Measurements from ENCODE around the gene UNC50.

UNC50 gene

GRCh38 chr2:98608116-98608961 is at the start of gene UNC50, which contains the start of gene COA5:
TSS of gene UNC50 (plus strand) at chr2:98608589. CDS start at chr2:98609760, 1,171 bp downstream.
TSS of gene COA5 (minus strand) at chr2:98608512. CDS start at chr2:98608405, 107 bp downstream.
- Histone ChIP-seq H3K36me3 (ENCODE audit: control insufficient read depth, insufficient read depth, low read length) (peaks cover 4% of the 10 kb centered on the region; the same call in 1 of the 2 replicates), H3K9me3 (ENCODE audit: control insufficient read depth, insufficient read depth, low read length) (no peaks in the 10 kb centered on the region), H3K4me1 (ENCODE audit: control insufficient read depth, insufficient read depth, low read length) (0 out of 2 replicates have a peak, but pooled peaks cover 1% of the 10 kb centered on the region), H3K27ac (ENCODE audit: low read length) (no peak within 1 kb of the TSS), H3K4me3 (ENCODE audit: low read length) (peak within 1 kb of the TSS; percentile 64), H3K27me3 (ENCODE audit: control insufficient read depth, insufficient read depth, low read length) (no peaks in the 10 kb centered on the region)
- DNase-seq (ENCODE audit: low read depth, low spot score), result peak; percentile 43
- no CpG with 5 or more reads among the region's 93 CpGs for WGBS (ENCODE audit: insufficient coverage, insufficient read length)

GRCh38 chr2:98558852-98559530 is 49.4 kb upstream of the UNC50 start:
- Histone ChIP-seq H3K4me1 (ENCODE audit: control insufficient read depth, insufficient read depth, low read length) (no peaks in the 10 kb centered on the region; the same call in 1 of the 2 replicates), H3K9me3 (ENCODE audit: control insufficient read depth, insufficient read depth, low read length) (no peaks in the 10 kb centered on the region), H3K27ac (ENCODE audit: low read length) (no peak overlapping the region), H3K36me3 (ENCODE audit: control insufficient read depth, insufficient read depth, low read length) (peaks cover 4% of the 10 kb centered on the region; the same call in 1 of the 2 replicates), H3K27me3 (ENCODE audit: control insufficient read depth, insufficient read depth, low read length) (no peaks in the 10 kb centered on the region), H3K4me3 (ENCODE audit: low read length) (no peak overlapping the region)
- no CpG with 5 or more reads among the region's 16 CpGs for WGBS (ENCODE audit: insufficient coverage, insufficient read length)
- no peak for DNase-seq (ENCODE audit: low read depth, low spot score)

GRCh38 chr2:98559581-98559980 is 48.8 kb upstream of the UNC50 start:
- no peak overlapping the region for H3K4me3 ChIP-seq (ENCODE audit: low read length)
- peaks cover 2% of the 10 kb centered on the region for H3K36me3 ChIP-seq (ENCODE audit: control insufficient read depth, insufficient read depth, low read length)
- WGBS (ENCODE audit: insufficient coverage, insufficient read length), result no CpG with 5 or more reads among the region's 3 CpGs
- no peak for DNase-seq (ENCODE audit: low read depth, low spot score)
- H3K4me1 ChIP-seq (ENCODE audit: control insufficient read depth, insufficient read depth, low read length), result no peaks in the 10 kb centered on the region
- no peaks in the 10 kb centered on the region for H3K9me3 ChIP-seq (ENCODE audit: control insufficient read depth, insufficient read depth, low read length)
- H3K27ac ChIP-seq (ENCODE audit: low read length), result no peak overlapping the region
- no peaks in the 10 kb centered on the region for H3K27me3 ChIP-seq (ENCODE audit: control insufficient read depth, insufficient read depth, low read length)

- no peak for DNase-seq (ENCODE audit: low read depth, low spot score)
- H3K27ac ChIP-seq (ENCODE audit: low read length), result no peak overlapping the region
- H3K4me1 ChIP-seq (ENCODE audit: control insufficient read depth, insufficient read depth, low read length), result no peaks in the 10 kb centered on the region
- H3K9me3 ChIP-seq (ENCODE audit: control insufficient read depth, insufficient read depth, low read length), result no peaks in the 10 kb centered on the region
- no peaks in the 10 kb centered on the region for H3K27me3 ChIP-seq (ENCODE audit: control insufficient read depth, insufficient read depth, low read length)
- H3K4me3 ChIP-seq (ENCODE audit: low read length), result no peak overlapping the region
- no CpG with 5 or more reads among the region's 9 CpGs for WGBS (ENCODE audit: insufficient coverage, insufficient read length)
- peaks cover 8% of the 10 kb centered on the region for H3K36me3 ChIP-seq (ENCODE audit: control insufficient read depth, insufficient read depth, low read length)
Measured at GRCh38 chr2:98560256-98560771, 48.1 kb upstream of the UNC50 start.

- Histone ChIP-seq H3K27me3 (ENCODE audit: control insufficient read depth, insufficient read depth, low read length) (no peaks in the 10 kb centered on the region), H3K4me3 (ENCODE audit: low read length) (no peak overlapping the region), H3K4me1 (ENCODE audit: control insufficient read depth, insufficient read depth, low read length) (no peaks in the 10 kb centered on the region), H3K36me3 (ENCODE audit: control insufficient read depth, insufficient read depth, low read length) (peaks cover 9% of the 10 kb centered on the region), H3K9me3 (ENCODE audit: control insufficient read depth, insufficient read depth, low read length) (no peaks in the 10 kb centered on the region), H3K27ac (ENCODE audit: low read length) (no peak overlapping the region)
- no CpG with 5 or more reads among the region's 9 CpGs for WGBS (ENCODE audit: insufficient coverage, insufficient read length)
- DNase-seq (ENCODE audit: low read depth, low spot score), result no peak
Measured at GRCh38 chr2:98561018-98561417, 47.4 kb upstream of the UNC50 start.

- no peak overlapping the region; the same call in 1 of the 2 replicates for H3K4me3 ChIP-seq (ENCODE audit: low read length)
- peaks cover 11% of the 10 kb centered on the region for H3K36me3 ChIP-seq (ENCODE audit: control insufficient read depth, insufficient read depth, low read length)
- DNase-seq (ENCODE audit: low read depth, low spot score), result no peak
- WGBS (ENCODE audit: insufficient coverage, insufficient read length), result no CpG with 5 or more reads among the region's 13 CpGs
- no peak overlapping the region for H3K27ac ChIP-seq (ENCODE audit: low read length)
- H3K27me3 ChIP-seq (ENCODE audit: control insufficient read depth, insufficient read depth, low read length), result no peaks in the 10 kb centered on the region
- no peaks in the 10 kb centered on the region for H3K4me1 ChIP-seq (ENCODE audit: control insufficient read depth, insufficient read depth, low read length)
- H3K9me3 ChIP-seq (ENCODE audit: control insufficient read depth, insufficient read depth, low read length), result no peaks in the 10 kb centered on the region
Measured at GRCh38 chr2:98561902-98562695, 46.3 kb upstream of the UNC50 start.

GRCh38 chr2:98563394-98563793 is 45.0 kb upstream of the UNC50 start:
- Histone ChIP-seq H3K4me3 (ENCODE audit: low read length) (no peak overlapping the region), H3K27ac (ENCODE audit: low read length) (no peak overlapping the region), H3K4me1 (ENCODE audit: control insufficient read depth, insufficient read depth, low read length) (no peaks in the 10 kb centered on the region), H3K36me3 (ENCODE audit: control insufficient read depth, insufficient read depth, low read length) (peaks cover 11% of the 10 kb centered on the region), H3K9me3 (ENCODE audit: control insufficient read depth, insufficient read depth, low read length) (no peaks in the 10 kb centered on the region), H3K27me3 (ENCODE audit: control insufficient read depth, insufficient read depth, low read length) (no peaks in the 10 kb centered on the region)
- no peak for DNase-seq (ENCODE audit: low read depth, low spot score)
- WGBS (ENCODE audit: insufficient coverage, insufficient read length), result no CpG with 5 or more reads among the region's 13 CpGs

- no peak for DNase-seq (ENCODE audit: low read depth, low spot score)
- H3K4me3 ChIP-seq (ENCODE audit: low read length), result no peak overlapping the region
- H3K4me1 ChIP-seq (ENCODE audit: control insufficient read depth, insufficient read depth, low read length), result no peaks in the 10 kb centered on the region
- no peaks in the 10 kb centered on the region for H3K9me3 ChIP-seq (ENCODE audit: control insufficient read depth, insufficient read depth, low read length)
- no peaks in the 10 kb centered on the region for H3K27me3 ChIP-seq (ENCODE audit: control insufficient read depth, insufficient read depth, low read length)
- no CpG with 5 or more reads among the region's 17 CpGs for WGBS (ENCODE audit: insufficient coverage, insufficient read length)
- H3K27ac ChIP-seq (ENCODE audit: low read length), result no peak overlapping the region
- H3K36me3 ChIP-seq (ENCODE audit: control insufficient read depth, insufficient read depth, low read length), result peaks cover 12% of the 10 kb centered on the region
Measured at GRCh38 chr2:98564541-98565132, 43.8 kb upstream of the UNC50 start.

GRCh38 chr2:98565286-98565860 is 43.0 kb upstream of the UNC50 start:
- H3K36me3 ChIP-seq (ENCODE audit: control insufficient read depth, insufficient read depth, low read length), result peaks cover 19% of the 10 kb centered on the region
- DNase-seq (ENCODE audit: low read depth, low spot score), result no peak
- no CpG with 5 or more reads among the region's 9 CpGs for WGBS (ENCODE audit: insufficient coverage, insufficient read length)
- no peaks in the 10 kb centered on the region for H3K27me3 ChIP-seq (ENCODE audit: control insufficient read depth, insufficient read depth, low read length)
- no peak overlapping the region for H3K27ac ChIP-seq (ENCODE audit: low read length)
- no peak overlapping the region for H3K4me3 ChIP-seq (ENCODE audit: low read length)
- no peaks in the 10 kb centered on the region for H3K9me3 ChIP-seq (ENCODE audit: control insufficient read depth, insufficient read depth, low read length)
- H3K4me1 ChIP-seq (ENCODE audit: control insufficient read depth, insufficient read depth, low read length), result no peaks in the 10 kb centered on the region

Measured in iPS DF 6.9 (cell line).